WTC11 (cell line): ENCODE results near the gene TYSND1. TPM values are rescaled to one million over a fixed set of nuclear protein-coding genes. Genes with fewer than 3 reads are reported as not detected.
"Not testable (repeated sequence)": the region's sequence is repeated elsewhere in the genome, so short reads cannot be mapped to it uniquely, and the experiment has no call there.

Source experiments
- ATAC-seq: fragments of 200-7000 bp; cut with Tn5 transposase; 2 replicates; pipeline ENCODE4 v1.10.0; 2021; ENCODE audit warnings: mild to moderate bottlenecking, moderate library complexity
- CTCF ChIA-PET: fragments of 300-600 bp; sonication (Branson Sonifier 250); formaldehyde crosslinking; loops from one replicate; lab custom pipeline; 2021; ENCODE audit warnings: antibody characterized with exemption; lab: Charles Lee
- POLR2A ChIA-PET: fragments of 350-600 bp; sonication (Branson Sonifier 250); formaldehyde crosslinking; loops from one replicate; lab custom pipeline; 2021; ENCODE audit warnings: antibody characterized with exemption; lab: Charles Lee
- DNase-seq: peaks from one replicate; pipeline ENCODE4 v3.0.0; 2021; ENCODE audit warnings: low spot score
- H3K27ac Mint-ChIP-seq: 2 replicates; pipeline ENCODE4 v1.8.0; 2021; ENCODE audit warnings: mixed read lengths
- H3K27me3 Mint-ChIP-seq: 2 replicates; pipeline ENCODE4 v1.8.0; 2021; ENCODE audit warnings: low read depth, mild to moderate bottlenecking, moderate library complexity, mixed read lengths
- H3K36me3 Mint-ChIP-seq: 2 replicates; pipeline ENCODE4 v1.8.0; 2021; ENCODE audit warnings: mixed read lengths
- H3K4me1 Mint-ChIP-seq: 2 replicates; pipeline ENCODE4 v1.8.0; 2022; ENCODE audit warnings: mixed read lengths
- H3K4me3 Mint-ChIP-seq: 2 replicates; pipeline ENCODE4 v1.8.0; 2021; ENCODE audit warnings: mild to moderate bottlenecking, moderate library complexity, mixed read lengths
- H3K9me3 Mint-ChIP-seq: 2 replicates; pipeline ENCODE4 v1.8.0; 2021; ENCODE audit warnings: mixed read lengths
- GRHL2 ChIP-seq: fragments of 250-450 bp; sonication (Bioruptor Pico); IDR thresholded peaks from 2 replicates; pipeline ENCODE4 v1.8.0; 2022; ENCODE audit warnings: mild to moderate bottlenecking, moderate library complexity; ENCODE audit not compliant: insufficient replicate concordance, severe bottlenecking
- GTF2I ChIP-seq: fragments of 250-450 bp; sonication (Bioruptor Pico); conservative IDR thresholded peaks from 2 replicates; pipeline ENCODE4 v1.4.0; 2021; ENCODE audit warnings: mild to moderate bottlenecking
- HMGA2 ChIP-seq: fragments of 250-450 bp; sonication (Bioruptor Pico); IDR thresholded peaks from 2 replicates; pipeline ENCODE4 v1.4.0; 2021; ENCODE audit warnings: mild to moderate bottlenecking, moderate library complexity
- JAZF1 ChIP-seq: fragments of 250-450 bp; sonication (Bioruptor Pico); IDR thresholded peaks from 2 replicates; pipeline ENCODE4 v1.9.0; 2021; ENCODE audit warnings: moderate library complexity, mild to moderate bottlenecking, inconsistent platforms
- MYBL2 ChIP-seq: sonication (generic); formaldehyde crosslinking; IDR thresholded peaks from 2 replicates; pipeline ENCODE4 v1.8.1; 2023; ENCODE audit warnings: mild to moderate bottlenecking, moderate library complexity, missing genetic modification reagents
- NR1H2 ChIP-seq: sonication (generic); formaldehyde crosslinking; IDR thresholded peaks from 2 replicates; pipeline ENCODE4 v1.9.0; 2021; ENCODE audit warnings: mild to moderate bottlenecking, moderate library complexity, missing genetic modification reagents
- SMAD3 ChIP-seq: sonication (generic); formaldehyde crosslinking; IDR thresholded peaks from 2 replicates; pipeline ENCODE4 v1.8.0; 2022; ENCODE audit warnings: missing genetic modification reagents, mild to moderate bottlenecking, borderline replicate concordance
- TEAD4 ChIP-seq: sonication (generic); formaldehyde crosslinking; IDR thresholded peaks from 2 replicates; pipeline ENCODE4 v1.8.0; 2022; ENCODE audit warnings: mild to moderate bottlenecking, missing genetic modification reagents
- USF1 ChIP-seq: sonication (generic); formaldehyde crosslinking; IDR thresholded peaks from 2 replicates; pipeline ENCODE4 v1.8.0; 2022; ENCODE audit warnings: mild to moderate bottlenecking, missing genetic modification reagents
- ZNF219 ChIP-seq: sonication (generic); formaldehyde crosslinking; IDR thresholded peaks from 2 replicates; pipeline ENCODE4 v1.8.0; 2023; ENCODE audit warnings: missing genetic modification reagents, mild to moderate bottlenecking, borderline replicate concordance
- ZNF532 ChIP-seq: fragments of 250-450 bp; sonication (Bioruptor Pico); IDR thresholded peaks from 2 replicates; pipeline ENCODE4 v1.9.0; 2021; ENCODE audit warnings: mild to moderate bottlenecking, borderline replicate concordance
- total RNA-seq: library from RNA; stranded (reverse); gene quantifications from 3 replicates; pipeline ENCODE4 v1.2.3, GENCODE V29; 2021

TYSND1 gene
- total RNA-seq, 1 experiment from 2014 or later = 18.9 TPM

- DNase-seq (no peak), ATAC-seq (no peak)
- CTCF ChIA-PET = interaction anchor here (0.9 to 2.3 kb wide), 3 partner anchors 8 to 22 kb away, joined by 3 to 10 read pairs (median 4); partner anchors contain the start of gene TYSND1
- no peak overlapping the region for H3K4me3 Mint-ChIP-seq
- no peaks in the 10 kb centered on the region; the same call in 1 of the 2 replicates for H3K36me3 Mint-ChIP-seq
- peaks cover 6% of the 10 kb centered on the region; the same call in 1 of the 2 replicates for H3K4me1 Mint-ChIP-seq
- peaks cover 3% of the 10 kb centered on the region for H3K9me3 Mint-ChIP-seq
- H3K27ac Mint-ChIP-seq = no peak overlapping the region
- no peak for TF ChIP-seq JAZF1 (CRISPR knock-in tag)
- TF ChIP-seq GTF2I = no peak
- TF ChIP-seq, all 79 proteins: peak for 0
- H3K27me3 Mint-ChIP-seq = no peaks in the 10 kb centered on the region
- POLR2A ChIA-PET = interaction anchor here (1.7 kb wide), 1 partner anchor 16 kb away, joined by 3 read pairs; no protein-coding TSS in a partner anchor
Measured at GRCh38 chr10:70123817-70124216, 22.7 kb downstream of the TYSND1 start.

GRCh38 chr10:70123166-70123565 lies 23.3 kb downstream of the TYSND1 start:
- H3K4me3 Mint-ChIP-seq, H3K36me3 Mint-ChIP-seq, H3K9me3 Mint-ChIP-seq, H3K27me3 Mint-ChIP-seq, DNase-seq, H3K27ac Mint-ChIP-seq, ATAC-seq, H3K4me1 Mint-ChIP-seq: not testable (repeated sequence)
- CTCF ChIA-PET = interaction anchor here (0.9 to 2.3 kb wide), 3 partner anchors 8 to 23 kb away, joined by 3 to 10 read pairs (median 4); partner anchors contain the start of gene TYSND1
- POLR2A ChIA-PET = interaction anchor here (1.7 kb wide), 1 partner anchor 17 kb away, joined by 3 read pairs; no protein-coding TSS in a partner anchor

GRCh38 chr10:70122742-70123141 lies 23.8 kb downstream of the TYSND1 start:
- TF ChIP-seq GRHL2 (CRISPR knock-in tag) (no peak), ZNF219 (CRISPR knock-in tag) (no peak)
- no peaks in the 10 kb centered on the region; the same call in 1 of the 2 replicates for H3K36me3 Mint-ChIP-seq
- H3K27ac Mint-ChIP-seq = no peak overlapping the region
- H3K4me3 Mint-ChIP-seq = no peak overlapping the region
- H3K9me3 Mint-ChIP-seq = peaks cover 3% of the 10 kb centered on the region
- ChIA-PET POLR2A (interaction anchor here (1.7 kb wide), 1 partner anchor 17 kb away, joined by 3 read pairs; no protein-coding TSS in a partner anchor), CTCF (interaction anchor here (1.5 to 2.3 kb wide), 3 partner anchors 7 to 23 kb away, joined by 3 to 10 read pairs (median 9); partner anchors contain the start of gene TYSND1)
- DNase-seq (no peak), ATAC-seq (no peak)
- peaks cover 6% of the 10 kb centered on the region; the same call in 1 of the 2 replicates for H3K4me1 Mint-ChIP-seq
- H3K27me3 Mint-ChIP-seq = no peaks in the 10 kb centered on the region

- Mint-ChIP-seq H3K9me3 (peaks cover 3% of the 10 kb centered on the region), H3K27ac (no peak overlapping the region), H3K4me3 (no peak overlapping the region), H3K4me1 (peaks cover 6% of the 10 kb centered on the region; the same call in 1 of the 2 replicates), H3K27me3 (no peaks in the 10 kb centered on the region), H3K36me3 (no peaks in the 10 kb centered on the region; the same call in 1 of the 2 replicates)
- ATAC-seq = no peak
- no peak for DNase-seq
- TF ChIP-seq MYBL2 = no peak
- peak; percentile 99 for TF ChIP-seq HMGA2 (CRISPR knock-in tag)
- TF ChIP-seq NR1H2 (CRISPR knock-in tag) = no peak
- TF ChIP-seq ZNF532 = no peak
- TF ChIP-seq TEAD4 (CRISPR knock-in tag) = no peak
- TF ChIP-seq SMAD3 = no peak
- TF ChIP-seq USF1 (CRISPR knock-in tag) = no peak
- ChIA-PET CTCF (interaction anchor here (0.6 to 2.3 kb wide), 6 partner anchors 14 to 320 kb away, joined by 3 to 10 read pairs (median 6); partner anchors contain the start of gene TYSND1), POLR2A (no interaction called here)
Measured at GRCh38 chr10:70121281-70121949, 25.1 kb downstream of the TYSND1 start.
